Measurements from ENCODE around the gene ECHDC3. TPM values are rescaled to one million over a fixed set of nuclear protein-coding genes. Genes with fewer than 3 reads are reported as not detected.

Gene ECHDC3
- total RNA-seq, 3 donors from 2014 or later (not counting 1 experiment from before 2014, with no cell fraction given): 0.38 to 4.8 TPM; not detected in 1

GRCh38 chr10:11793762-11794479 lies 51.7 kb downstream of the ECHDC3 start:
- no peaks in the 10 kb centered on the region for H3K4me1 Mint-ChIP-seq
- DNase-seq (no peak), ATAC-seq (no peak)
- H3K9me3 Mint-ChIP-seq: no peaks in the 10 kb centered on the region
- H3K27ac Mint-ChIP-seq: no peak overlapping the region
- Histone ChIP-seq H3K4me1 (ENCODE audit: control insufficient read depth, insufficient read depth, low read length) (no peaks in the 10 kb centered on the region), H3K36me3 (ENCODE audit: control insufficient read depth, insufficient read depth, low read length) (no peaks in the 10 kb centered on the region), H3K9me3 (ENCODE audit: control insufficient read depth, insufficient read depth, low read length) (no peaks in the 10 kb centered on the region), H3K4me3 (ENCODE audit: low read length) (no peak overlapping the region), H3K27me3 (ENCODE audit: control insufficient read depth, insufficient read depth, low read length) (no peaks in the 10 kb centered on the region), H3K27ac (ENCODE audit: low read length) (no peak overlapping the region)
- TF ChIP-seq CTCF (IDR thresholded peaks at IDR 0.05): no peak
- 91% methylated on average over 12 of the region's 12 CpGs for WGBS (ENCODE audit: insufficient coverage)
- no peaks in the 10 kb centered on the region for H3K27me3 Mint-ChIP-seq (ENCODE audit: low read depth in 2 of 2)
- no peaks in the 10 kb centered on the region for H3K36me3 Mint-ChIP-seq
- intact Hi-C loops (cut with micrococcal nuclease): no loop called here
- H3K4me3 Mint-ChIP-seq: no peak overlapping the region

GRCh38 chr10:11794566-11794965 lies 52.4 kb downstream of the ECHDC3 start:
- no peaks in the 10 kb centered on the region for H3K36me3 ChIP-seq (ENCODE audit: control insufficient read depth, insufficient read depth, low read length)
- intact Hi-C loops (cut with micrococcal nuclease): no loop called here
- H3K27ac Mint-ChIP-seq: no peak overlapping the region
- no peak for TF ChIP-seq CTCF (IDR thresholded peaks at IDR 0.05)
- DNase-seq (no peak), ATAC-seq (no peak)
- no peaks in the 10 kb centered on the region for H3K9me3 ChIP-seq (ENCODE audit: control insufficient read depth, insufficient read depth, low read length)
- no peaks in the 10 kb centered on the region for H3K4me1 Mint-ChIP-seq
- no peaks in the 10 kb centered on the region for H3K4me1 ChIP-seq (ENCODE audit: control insufficient read depth, insufficient read depth, low read length)
- H3K4me3 Mint-ChIP-seq: no peak overlapping the region
- H3K27me3 Mint-ChIP-seq (ENCODE audit: low read depth in 2 of 2): no peaks in the 10 kb centered on the region
- no peaks in the 10 kb centered on the region for H3K36me3 Mint-ChIP-seq
- 90% methylated on average over 5 of the region's 5 CpGs for WGBS (ENCODE audit: insufficient coverage)
- no peaks in the 10 kb centered on the region for H3K27me3 ChIP-seq (ENCODE audit: control insufficient read depth, insufficient read depth, low read length)
- H3K4me3 ChIP-seq (ENCODE audit: low read length): no peak overlapping the region
- no peaks in the 10 kb centered on the region for H3K9me3 Mint-ChIP-seq
- H3K27ac ChIP-seq (ENCODE audit: low read length): no peak overlapping the region

GRCh38 chr10:11795101-11795920 lies 53.1 kb downstream of the ECHDC3 start:
- TF ChIP-seq CTCF (IDR thresholded peaks at IDR 0.05): no peak
- no peaks in the 10 kb centered on the region for H3K4me1 Mint-ChIP-seq
- H3K9me3 Mint-ChIP-seq: no peaks in the 10 kb centered on the region
- no peak overlapping the region for H3K27ac Mint-ChIP-seq
- H3K9me3 ChIP-seq (ENCODE audit: control insufficient read depth, insufficient read depth, low read length): no peaks in the 10 kb centered on the region
- H3K27me3 Mint-ChIP-seq (ENCODE audit: low read depth in 2 of 2): no peaks in the 10 kb centered on the region
- ATAC-seq (peak in 1 of 3 donors; percentile 33), DNase-seq (no peak)
- no peak overlapping the region for H3K27ac ChIP-seq (ENCODE audit: low read length)
- H3K4me3 Mint-ChIP-seq: no peak overlapping the region
- no peaks in the 10 kb centered on the region for H3K4me1 ChIP-seq (ENCODE audit: control insufficient read depth, insufficient read depth, low read length)
- no peak overlapping the region for H3K4me3 ChIP-seq (ENCODE audit: low read length)
- H3K36me3 ChIP-seq (ENCODE audit: control insufficient read depth, insufficient read depth, low read length): no peaks in the 10 kb centered on the region
- WGBS (ENCODE audit: insufficient coverage): 84% methylated on average over 24 of the region's 25 CpGs
- intact Hi-C loops (cut with micrococcal nuclease): no loop called here
- H3K36me3 Mint-ChIP-seq: no peaks in the 10 kb centered on the region
- H3K27me3 ChIP-seq (ENCODE audit: control insufficient read depth, insufficient read depth, low read length): no peaks in the 10 kb centered on the region

Measured in natural killer cell (primary cell).